Measurements from ENCODE around the gene KCNQ1.

Gene KCNQ1

GRCh38 chr11:2524446-2525165 lies 79.8 kb downstream of the KCNQ1 start:
- TF ChIP-seq CTCF (IDR thresholded peaks at IDR 0.05): no peak

- no peak for TF ChIP-seq CTCF (IDR thresholded peaks at IDR 0.05)
Observed at GRCh38 chr11:2525166-2525861, 80.5 kb downstream of the KCNQ1 start.

GRCh38 chr11:2525941-2526807 lies 81.4 kb downstream of the KCNQ1 start:
- no peak for TF ChIP-seq CTCF (IDR thresholded peaks at IDR 0.05)

GRCh38 chr11:2526808-2527381 lies 82.1 kb downstream of the KCNQ1 start:
- no peak for TF ChIP-seq CTCF (IDR thresholded peaks at IDR 0.05)

GRCh38 chr11:2527621-2528291 lies 82.9 kb downstream of the KCNQ1 start:
- TF ChIP-seq CTCF (IDR thresholded peaks at IDR 0.05): no peak

GRCh38 chr11:2528301-2529050 lies 83.7 kb downstream of the KCNQ1 start:
- TF ChIP-seq CTCF (IDR thresholded peaks at IDR 0.05): no peak
